A549 (cell line): ENCODE data around the gene SLC13A2. TPM values are rescaled to one million over a fixed set of nuclear protein-coding genes. Genes with fewer than 3 reads are reported as not detected.

Experiments used
- ATAC-seq, 2 experiments: fragments of 200-7000 bp in 1 of 2; fragments of >200 bp in 1 of 2; cut with Nextera tagmentation in 1 of 2; cut with Tn5 transposase in 1 of 2; 3 replicates each; pipeline versions ENCODE4 v1.8.0 to v1.9.1; 2018 to 2020; ENCODE audit warnings: mild to moderate bottlenecking in 1 of 2, moderate library complexity in 1 of 2
- CTCF ChIA-PET: fragments of 300-600 bp; sonication (Branson Sonifier 250); formaldehyde crosslinking; extraction: SDS; loops from one replicate; lab custom pipeline; 2021; ENCODE audit warnings: antibody characterized with exemption, inconsistent platforms; lab: Yijun Ruan, JAX
- POLR2A ChIA-PET: fragments of 350-600 bp; formaldehyde crosslinking; extraction: SDS; loops from one replicate; lab custom pipeline; 2021; ENCODE audit warnings: antibody characterized with exemption, inconsistent platforms; lab: Yijun Ruan, JAX
- DNase-seq, 2 experiments: peaks; one replicate each; pipeline versions ENCODE4 v3.0.0 to v3.0.0-alpha.2; 2011 to 2016; ENCODE audit warnings: low read depth in 1 of 2, low spot score in 1 of 2
- FAIRE-seq: peaks from 2 replicates; lab custom pipeline; 2011; peaks lifted over from hg19 to GRCh38; lab: Jason Lieb, UNC
- H3K27ac ChIP-seq, 2 experiments: fragments of >200 bp; sonication (Bioruptor Twin); formaldehyde crosslinking; 3 replicates each; pipeline ENCODE4 v1.5.1; 2016 to 2017
- H3K4me1 ChIP-seq: fragments of >200 bp; sonication (Bioruptor Twin); formaldehyde crosslinking; 3 replicates; pipeline ENCODE4 v1.6.1; 2016
- H3K4me2 ChIP-seq: fragments of >200 bp; sonication (Bioruptor Twin); formaldehyde crosslinking; 3 replicates; pipeline ENCODE4 v1.6.1; 2016
- H3K4me3 ChIP-seq: fragments of >200 bp; sonication (Bioruptor Twin); formaldehyde crosslinking; 3 replicates; pipeline ENCODE4 v1.5.1; 2016
- H3K9me3 ChIP-seq: fragments of >200 bp; sonication (Bioruptor Twin); formaldehyde crosslinking; 3 replicates; pipeline ENCODE4 v1.6.1; 2016
- ATOH8 ChIP-seq: fragments of 250-450 bp; sonication (Bioruptor Pico); IDR thresholded peaks from 2 replicates; pipeline ENCODE4 v1.5.0; 2020; ENCODE audit warnings: low read depth, mild to moderate bottlenecking, moderate library complexity
- BCL3 ChIP-seq: fragments of >200 bp; sonication (Bioruptor Twin); formaldehyde crosslinking; IDR thresholded peaks from 3 replicates; pipeline ENCODE4 v1.6.1; 2016
- BHLHE40 ChIP-seq: IDR thresholded peaks from 2 replicates; pipeline ENCODE4 v1.6.1; 2012; ENCODE audit warnings: low read depth, low read length, inconsistent platforms
- CBX8 ChIP-seq: fragments of 200-600 bp; sonication (generic); IDR thresholded peaks from 2 replicates; pipeline ENCODE4 v1.6.1; 2016
- CHD2 ChIP-seq: fragments of 150-350 bp; IDR thresholded peaks from 2 replicates; pipeline ENCODE4 v1.6.1; 2014; ENCODE audit warnings: low read length; ENCODE audit not compliant: partially characterized antibody
- CTCF ChIP-seq: fragments of >200 bp; sonication (Bioruptor Twin); formaldehyde crosslinking; IDR thresholded peaks from 3 replicates; pipeline ENCODE4 v1.5.1; 2016
- EHF ChIP-seq: fragments of 250-450 bp; sonication (Bioruptor Pico); IDR thresholded peaks from 2 replicates; pipeline ENCODE4 v1.5.0; 2020; ENCODE audit warnings: mild to moderate bottlenecking
- EHMT2 ChIP-seq: fragments of 200-600 bp; sonication (generic); IDR thresholded peaks from 2 replicates; pipeline ENCODE4 v1.6.1; 2016; ENCODE audit warnings: antibody characterized with exemption, low read depth, mild to moderate bottlenecking, moderate library complexity
- ELK1 ChIP-seq: fragments of 150-350 bp; IDR thresholded peaks from 2 replicates; pipeline ENCODE4 v1.6.1; 2014; ENCODE audit warnings: low read depth, mild to moderate bottlenecking, low read length
- ESRRA ChIP-seq: fragments of 150-350 bp; IDR thresholded peaks from 2 replicates; pipeline ENCODE4 v1.6.1; 2014; ENCODE audit warnings: mild to moderate bottlenecking, low read length, borderline replicate concordance
- GATA3 ChIP-seq: IDR thresholded peaks from 2 replicates; pipeline ENCODE4 v1.6.1; 2012; ENCODE audit warnings: borderline replicate concordance
- HES2 ChIP-seq: fragments of >200 bp; sonication (Bioruptor Twin); formaldehyde crosslinking; IDR thresholded peaks from 2 replicates; pipeline ENCODE4 v1.6.1; 2016
- HOXB5 ChIP-seq: fragments of 250-450 bp; sonication (Bioruptor Pico); IDR thresholded peaks from 2 replicates; pipeline ENCODE4 v1.5.0; 2020; ENCODE audit warnings: mild to moderate bottlenecking, moderate library complexity
- MAZ ChIP-seq: fragments of 150-350 bp; IDR thresholded peaks from 2 replicates; pipeline ENCODE4 v1.6.1; 2014; ENCODE audit warnings: antibody characterized with exemption, low read depth, low read length, borderline replicate concordance
- NR3C1 ChIP-seq: fragments of >200 bp; sonication (Bioruptor Twin); formaldehyde crosslinking; IDR thresholded peaks from 3 replicates; pipeline ENCODE4 v1.6.1; 2017
- PHF8 ChIP-seq: fragments of 200-600 bp; sonication (generic); IDR thresholded peaks from 2 replicates; pipeline ENCODE4 v1.6.1; 2016; ENCODE audit warnings: low read depth, mild to moderate bottlenecking, antibody characterized with exemption, moderate library complexity, borderline replicate concordance
- POLR2A ChIP-seq: IDR thresholded peaks from 2 replicates; pipeline ENCODE4 v1.6.1; 2012; ENCODE audit warnings: mild to moderate bottlenecking, low read length
- RAD21 ChIP-seq, 2 experiments: fragments of >200 bp in 1 of 2; sonication (Bioruptor Twin) in 1 of 2; formaldehyde crosslinking in 1 of 2; IDR thresholded peaks in 1 of 2; conservative IDR thresholded peaks in 1 of 2; 2 replicates in 1 of 2; 3 replicates in 1 of 2; pipeline ENCODE4 v1.6.1; 2012 to 2018; ENCODE audit warnings: inconsistent platforms in 1 of 2
- RFX5 ChIP-seq: fragments of 450-650 bp; IDR thresholded peaks from 2 replicates; pipeline ENCODE4 v1.7.1; 2014; ENCODE audit warnings: antibody characterized with exemption, mild to moderate bottlenecking, moderate library complexity
- RNF2 ChIP-seq: fragments of 200-600 bp; sonication (generic); IDR thresholded peaks from 2 replicates; pipeline ENCODE4 v1.6.1; 2016; ENCODE audit warnings: low read depth, mild to moderate bottlenecking, antibody characterized with exemption, moderate library complexity, borderline replicate concordance
- SMC3 ChIP-seq: fragments of >200 bp; sonication (Bioruptor Twin); formaldehyde crosslinking; IDR thresholded peaks from 3 replicates; pipeline ENCODE4 v1.6.1; 2018; ENCODE audit warnings: inconsistent platforms
- SREBF2 ChIP-seq: fragments of 450-650 bp; IDR thresholded peaks from 2 replicates; pipeline ENCODE4 v1.6.1; 2014; ENCODE audit warnings: mild to moderate bottlenecking, moderate library complexity
- TFCP2L1 ChIP-seq: fragments of 250-450 bp; sonication (Bioruptor Pico); IDR thresholded peaks from 2 replicates; pipeline ENCODE4 v1.5.0; 2021; ENCODE audit warnings: mild to moderate bottlenecking
- TP53 ChIP-seq: fragments of 250-450 bp; sonication (Bioruptor Pico); IDR thresholded peaks from 2 replicates; pipeline ENCODE4 v1.5.0; 2021; ENCODE audit warnings: mild to moderate bottlenecking, moderate library complexity
- USF2 ChIP-seq: fragments of 450-650 bp; IDR thresholded peaks from 2 replicates; pipeline ENCODE4 v1.6.1; 2014; ENCODE audit warnings: antibody characterized with exemption
- ZC3H11A ChIP-seq: fragments of 450-650 bp; IDR thresholded peaks from 2 replicates; pipeline ENCODE4 v1.6.1; 2014; ENCODE audit warnings: antibody characterized with exemption, mild to moderate bottlenecking
- ZNF302 ChIP-seq: fragments of 250-450 bp; sonication (Bioruptor Pico); IDR thresholded peaks from 2 replicates; pipeline ENCODE4 v1.9.0; 2021; ENCODE audit warnings: inconsistent platforms, mild to moderate bottlenecking, moderate library complexity
- WGBS: methylation state at CpG from one replicate; pipeline ENCODE4 v1.1.6; 2017; ENCODE audit errors: missing lambda C conversion rate; 5-methylcytosine and 5-hydroxymethylcytosine counted together
- polyA plus RNA-seq, 4 experiments: library from polyadenylated mRNA; depleted of rRNA in 3 of 4; stranded (reverse); fragments of >200 nt; fragmentation: RNase III in 1 of 4; extraction: RNeasy Plus Mini Kit Qiagen cat#74134 plus additional on column Dnase treatment in 1 of 4; gene quantifications; 2 replicates in 3 of 4; 3 replicates in 1 of 4; pipeline ENCODE4 v1.2.3, GENCODE V29; 2011 to 2017

The SLC13A2 gene
- polyA plus RNA-seq, 2 of the 4 experiments (the other 2 are of a cell fraction) = 0.06 TPM; not detected in 1

- H3K4me3 ChIP-seq = no peak overlapping the region
- no peak overlapping the region for H3K27ac ChIP-seq
- DNase-seq = no peak
- WGBS = 54% methylated on average over 2 of the region's 2 CpGs
- CTCF ChIA-PET = interaction anchor here (1.3 to 4.8 kb wide), 5 partner anchors 10 to 68 kb away, joined by 3 to 58 read pairs (median 11); no protein-coding TSS in a partner anchor
- no peak overlapping the region for H3K4me2 ChIP-seq
- H3K4me1 ChIP-seq = peaks cover 11% of the 10 kb centered on the region
- H3K9me3 ChIP-seq = no peaks in the 10 kb centered on the region
- ATAC-seq = no peak
- TF ChIP-seq ESRRA (no peak), PHF8 (no peak), BHLHE40 (no peak)
- no peak for FAIRE-seq
- POLR2A ChIA-PET = no interaction called here
These were observed 10.9 kb downstream of the SLC13A2 start for GRCh38 chr17:28484296-28484695.

- no peak for TF ChIP-seq ZNF302 (CRISPR knock-in tag)
- no peak for TF ChIP-seq MAZ
- TF ChIP-seq HES2 = no peak
- TF ChIP-seq CBX8 = no peak
- TF ChIP-seq ELK1 = no peak
- TF ChIP-seq RNF2 = no peak
- no peak for TF ChIP-seq GATA3
- no peak for TF ChIP-seq ZC3H11A
- TF ChIP-seq BCL3 = no peak
- no peak for TF ChIP-seq ATOH8 (CRISPR knock-in tag)
- no peak for TF ChIP-seq BHLHE40
- TF ChIP-seq RFX5 = no peak
- no peak for TF ChIP-seq CHD2
- no peak for TF ChIP-seq NR3C1
- no peak for TF ChIP-seq TFCP2L1
- TF ChIP-seq POLR2A = no peak
- TF ChIP-seq EHMT2 = no peak
- TF ChIP-seq SREBF2 = no peak
- FAIRE-seq = no peak
- ChIA-PET CTCF (interaction anchor here (0.6 to 4.8 kb wide), 8 partner anchors 10 to 86 kb away, joined by 3 to 58 read pairs (median 6); partner anchors contain the start of gene PIGS), POLR2A (no interaction called here)
- WGBS = 75% methylated on average over 3 of the region's 3 CpGs
- H3K4me1 ChIP-seq = peaks cover 11% of the 10 kb centered on the region
- H3K27ac ChIP-seq = no peak overlapping the region
- no peak overlapping the region for H3K4me2 ChIP-seq
- ATAC-seq = no peak
- no peak for DNase-seq
- H3K9me3 ChIP-seq = no peaks in the 10 kb centered on the region
- no peak overlapping the region for H3K4me3 ChIP-seq
These were observed 11.6 kb downstream of the SLC13A2 start for GRCh38 chr17:28485049-28485448.

GRCh38 chr17:28487881-28488532 is 14.6 kb downstream of the SLC13A2 start:
- TF ChIP-seq HOXB5 (no peak), PHF8 (no peak), ELK1 (no peak), CTCF (0 out of 3 replicates have a peak, but pooled peaks have one; percentile 13), SMC3 (no peak), EHF (no peak), TP53 (no peak), NR3C1 (no peak), RAD21 (conservative IDR thresholded peaks at IDR 0.05 in 1 of 2, IDR thresholded peaks at IDR 0.05 in 1 of 2) (0 out of 5 replicates have a peak, but pooled peaks have one; percentile 7 to 23), GATA3 (no peak), USF2 (no peak)
- CTCF ChIA-PET = interaction anchor here (0.6 to 4.8 kb wide), 9 partner anchors 7 to 125 kb away, joined by 3 to 58 read pairs (median 4); no protein-coding TSS in a partner anchor
- POLR2A ChIA-PET = no interaction called here

More at GRCh38 chr17:28487881-28488532, 14.6 kb downstream of the SLC13A2 start:
- H3K4me1 ChIP-seq = peaks cover 8% of the 10 kb centered on the region
- no peak overlapping the region for H3K27ac ChIP-seq
- H3K4me2 ChIP-seq = no peak overlapping the region; the same call in 2 of the 3 replicates
- peak in 1 of 2 experiments; percentile 54; a peak in 3 of 6 replicates for ATAC-seq
- no peak for DNase-seq
- 31% methylated on average over 5 of the region's 5 CpGs for WGBS
- no peak for FAIRE-seq
- no peaks in the 10 kb centered on the region for H3K9me3 ChIP-seq
- H3K4me3 ChIP-seq = no peak overlapping the region
